ENCODE data around the gene STC2. TPM values are rescaled to one million over a fixed set of nuclear protein-coding genes. Genes with fewer than 3 reads are reported as not detected.

STC2 gene
- total and polyA plus RNA-seq, 3 donors from 2014 or later, result 0.87 to 2.0 (median 2.0) TPM

DNA sequence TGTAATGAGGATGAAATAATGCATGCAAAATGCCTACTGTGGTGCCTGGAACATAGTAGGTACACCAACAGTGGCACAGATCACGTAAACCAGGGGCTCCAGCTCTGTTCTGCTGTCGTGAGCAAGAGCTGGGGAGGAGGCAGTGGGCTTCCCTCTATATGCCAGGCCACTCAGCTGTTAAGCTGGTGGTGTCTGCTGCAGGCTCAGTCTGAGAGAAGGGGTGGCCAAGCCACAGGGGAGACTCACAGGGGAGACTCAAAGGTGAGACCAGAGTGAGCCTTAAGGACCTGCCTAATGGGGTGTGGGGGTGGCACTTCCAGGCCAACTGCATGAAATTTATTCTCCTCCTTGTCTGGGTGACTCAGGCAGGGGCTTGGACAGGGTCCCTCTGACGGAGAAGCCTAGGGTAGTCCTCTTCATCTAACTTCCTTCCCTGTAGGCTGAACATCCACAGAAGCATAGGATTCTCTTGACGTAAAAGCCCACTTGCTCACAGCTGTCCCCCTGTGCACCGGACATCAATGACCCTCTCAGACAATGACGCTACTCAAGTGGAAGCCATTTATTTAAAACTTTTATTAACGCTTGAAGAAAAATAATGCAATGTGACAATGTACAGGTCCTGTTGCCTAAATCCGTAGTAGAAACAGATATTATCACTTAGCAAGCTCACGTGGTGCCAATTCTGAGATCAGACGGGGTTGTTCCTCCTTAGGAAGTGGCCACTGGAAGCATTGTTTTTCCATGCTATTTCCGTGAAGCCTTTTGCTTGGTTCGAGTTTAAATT lies 13.9 kb downstream of the STC2 start:
- no peak for TF ChIP-seq POLR2A (IDR thresholded peaks at IDR 0.05)
- TF ChIP-seq, protein P1, sequence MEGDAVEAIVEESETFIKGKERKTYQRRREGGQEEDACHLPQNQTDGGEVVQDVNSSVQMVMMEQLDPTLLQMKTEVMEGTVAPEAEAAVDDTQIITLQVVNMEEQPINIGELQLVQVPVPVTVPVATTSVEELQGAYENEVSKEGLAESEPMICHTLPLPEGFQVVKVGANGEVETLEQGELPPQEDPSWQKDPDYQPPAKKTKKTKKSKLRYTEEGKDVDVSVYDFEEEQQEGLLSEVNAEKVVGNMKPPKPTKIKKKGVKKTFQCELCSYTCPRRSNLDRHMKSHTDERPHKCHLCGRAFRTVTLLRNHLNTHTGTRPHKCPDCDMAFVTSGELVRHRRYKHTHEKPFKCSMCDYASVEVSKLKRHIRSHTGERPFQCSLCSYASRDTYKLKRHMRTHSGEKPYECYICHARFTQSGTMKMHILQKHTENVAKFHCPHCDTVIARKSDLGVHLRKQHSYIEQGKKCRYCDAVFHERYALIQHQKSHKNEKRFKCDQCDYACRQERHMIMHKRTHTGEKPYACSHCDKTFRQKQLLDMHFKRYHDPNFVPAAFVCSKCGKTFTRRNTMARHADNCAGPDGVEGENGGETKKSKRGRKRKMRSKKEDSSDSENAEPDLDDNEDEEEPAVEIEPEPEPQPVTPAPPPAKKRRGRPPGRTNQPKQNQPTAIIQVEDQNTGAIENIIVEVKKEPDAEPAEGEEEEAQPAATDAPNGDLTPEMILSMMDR (IDR thresholded peaks at IDR 0.05), result no peak
- Histone ChIP-seq H3K4me1 (peaks cover 26% of the 10 kb centered on the region), H3K27me3 (no peaks in the 10 kb centered on the region), H3K36me3 (ENCODE audit: low read depth, missing control alignments) (no peaks in the 10 kb centered on the region), H3K27ac (no peak overlapping the region), H3K9me3 (no peaks in the 10 kb centered on the region), H3K4me3 (no peak overlapping the region)
- WGBS, 2 donors, result 90 to 92% methylated on average over 12 of the region's 12 CpGs
- intact Hi-C loops (cut with DNase I; ENCODE audit: low total_unique reads), result no loop called here
- no peak for DNase-seq

DNA sequence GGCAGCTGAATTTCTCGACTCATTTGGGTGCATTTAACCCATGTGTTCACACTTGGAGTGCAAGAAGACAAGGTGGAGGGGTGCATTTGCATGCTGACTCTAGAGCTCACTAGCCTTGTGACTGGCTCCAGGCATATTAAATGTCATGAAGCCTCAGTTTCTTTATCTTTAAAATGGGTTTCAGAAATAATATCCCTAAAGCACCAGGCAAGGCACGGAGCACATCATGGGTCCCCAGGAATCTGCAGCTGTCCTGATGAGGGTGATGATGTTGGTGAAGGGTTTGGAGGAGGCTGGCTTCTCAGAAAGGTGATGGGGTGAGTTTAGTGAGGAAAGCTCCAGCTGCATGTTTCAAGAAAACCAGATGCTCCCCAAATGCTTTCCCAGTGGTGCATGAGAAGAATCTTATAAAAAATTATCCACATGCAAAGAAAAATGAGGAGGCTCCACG lies 14.8 kb downstream of the STC2 start:
- Histone ChIP-seq H3K9me3 (no peaks in the 10 kb centered on the region), H3K27me3 (no peaks in the 10 kb centered on the region), H3K4me1 (peaks cover 24% of the 10 kb centered on the region), H3K4me3 (no peak overlapping the region), H3K36me3 (ENCODE audit: low read depth, missing control alignments) (no peaks in the 10 kb centered on the region), H3K27ac (peak overlapping the region in 1 of 2 donors; percentile 37)
- DNase-seq, result no peak
- TF ChIP-seq POLR2A (IDR thresholded peaks at IDR 0.05), result no peak
- TF ChIP-seq, protein P1 (IDR thresholded peaks at IDR 0.05), result no peak
- 65 to 66% methylated on average over 3 of the region's 3 CpGs for WGBS, 2 donors
- intact Hi-C loops (cut with DNase I; ENCODE audit: low total_unique reads), result no loop called here

DNA sequence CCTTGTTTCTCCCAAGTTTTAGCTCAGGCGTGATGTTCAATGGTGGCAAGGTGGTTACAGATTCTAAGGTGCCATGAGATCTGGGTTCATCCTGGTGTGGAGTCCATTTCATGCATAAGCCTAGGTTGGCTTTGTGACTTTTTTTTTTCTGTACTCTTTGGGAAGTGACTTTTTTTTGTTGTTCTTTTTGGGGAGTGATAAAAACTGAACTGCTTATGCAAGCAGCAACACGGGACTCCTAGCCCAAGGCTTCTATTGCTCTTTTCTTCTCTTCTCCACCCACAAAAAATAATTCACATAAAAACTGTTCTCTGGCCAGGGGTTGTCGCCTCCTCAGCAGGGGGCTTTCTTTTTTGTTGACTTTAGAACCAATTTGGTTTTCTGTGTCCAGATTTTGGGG lies 15.4 kb downstream of the STC2 start:
- Histone ChIP-seq H3K9me3 (no peaks in the 10 kb centered on the region), H3K27ac (peak overlapping the region in 1 of 2 donors; percentile 37)

DNA sequence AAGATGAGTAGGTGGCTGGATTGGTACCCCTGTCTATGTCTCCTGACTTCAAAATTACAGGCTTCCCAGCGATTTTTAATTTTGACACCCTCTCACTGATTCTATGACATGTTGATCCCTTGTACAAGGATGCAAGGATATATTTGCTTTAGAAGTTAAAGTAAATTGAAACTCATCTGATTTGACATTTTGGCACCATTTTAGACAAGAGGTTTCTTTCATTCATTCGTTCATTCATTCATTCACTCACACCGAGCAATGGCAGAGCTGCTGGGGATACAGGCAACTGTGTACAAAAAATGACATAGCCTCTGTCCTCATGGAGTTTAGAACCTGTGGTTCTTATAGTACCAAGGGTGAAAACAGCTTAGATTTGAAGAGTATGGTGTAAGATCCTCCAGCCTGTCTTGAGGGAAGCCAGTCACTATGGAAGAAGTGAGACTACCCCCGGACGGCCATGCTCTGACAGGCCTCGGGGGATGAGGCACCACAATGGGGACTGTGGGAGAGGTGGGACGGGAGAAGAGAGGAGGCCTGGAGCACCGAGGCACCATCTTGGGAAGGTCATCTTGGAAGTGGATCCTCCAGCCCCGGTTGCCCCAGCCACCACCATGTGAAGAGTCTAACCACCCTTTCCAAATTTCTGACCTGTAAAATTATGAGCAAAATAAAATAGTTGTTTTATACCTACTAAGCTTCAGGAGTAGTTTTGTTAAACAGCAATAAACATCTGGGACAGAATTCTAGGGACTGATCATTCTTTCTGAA lies 16.2 kb downstream of the STC2 start:
- no peaks in the 10 kb centered on the region for H3K27me3 ChIP-seq
- no peaks in the 10 kb centered on the region for H3K9me3 ChIP-seq
- H3K27ac ChIP-seq, result peak overlapping the region in 1 of 2 donors; percentile 37
- peaks cover 24% of the 10 kb centered on the region for H3K4me1 ChIP-seq
- WGBS, 2 donors, result 91 to 94% methylated on average over 9 of the region's 9 CpGs
- intact Hi-C loops (cut with DNase I; ENCODE audit: low total_unique reads), result no loop called here
- no peak overlapping the region for H3K4me3 ChIP-seq
- TF ChIP-seq, protein P1 (IDR thresholded peaks at IDR 0.05), result no peak
- TF ChIP-seq POLR2A (IDR thresholded peaks at IDR 0.05), result no peak
- H3K36me3 ChIP-seq (ENCODE audit: low read depth, missing control alignments), result no peaks in the 10 kb centered on the region
- DNase-seq, result no peak

More for the DNA sequence above, 15.4 kb downstream of the STC2 start:
- Histone ChIP-seq H3K4me3 (no peak overlapping the region), H3K36me3 (ENCODE audit: low read depth, missing control alignments) (no peaks in the 10 kb centered on the region), H3K4me1 (peaks cover 24% of the 10 kb centered on the region), H3K27me3 (no peaks in the 10 kb centered on the region)
- 59 to 62% methylated on average over 3 of the region's 3 CpGs for WGBS, 2 donors
- TF ChIP-seq POLR2A (IDR thresholded peaks at IDR 0.05), result no peak
- TF ChIP-seq, protein P1 (IDR thresholded peaks at IDR 0.05), result no peak
- no peak for DNase-seq
- intact Hi-C loops (cut with DNase I; ENCODE audit: low total_unique reads), result no loop called here

Data from testis (tissue), 3 donors.